ENCODE measurements around the gene SCYGR6. TPM values are rescaled to one million over a fixed set of nuclear protein-coding genes. Genes with fewer than 3 reads are reported as not detected.
"Not testable (repeated sequence)": the region's sequence is repeated elsewhere in the genome, so short reads cannot be mapped to it uniquely, and the experiment has no call there.

SCYGR6 gene, protein sequence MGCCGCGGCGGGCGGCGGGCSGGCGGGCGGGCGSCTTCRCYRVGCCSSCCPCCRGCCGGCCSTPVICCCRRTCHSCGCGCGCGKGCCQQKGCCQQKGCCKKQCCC
- not detected in 2 replicates for total RNA-seq

DNA sequence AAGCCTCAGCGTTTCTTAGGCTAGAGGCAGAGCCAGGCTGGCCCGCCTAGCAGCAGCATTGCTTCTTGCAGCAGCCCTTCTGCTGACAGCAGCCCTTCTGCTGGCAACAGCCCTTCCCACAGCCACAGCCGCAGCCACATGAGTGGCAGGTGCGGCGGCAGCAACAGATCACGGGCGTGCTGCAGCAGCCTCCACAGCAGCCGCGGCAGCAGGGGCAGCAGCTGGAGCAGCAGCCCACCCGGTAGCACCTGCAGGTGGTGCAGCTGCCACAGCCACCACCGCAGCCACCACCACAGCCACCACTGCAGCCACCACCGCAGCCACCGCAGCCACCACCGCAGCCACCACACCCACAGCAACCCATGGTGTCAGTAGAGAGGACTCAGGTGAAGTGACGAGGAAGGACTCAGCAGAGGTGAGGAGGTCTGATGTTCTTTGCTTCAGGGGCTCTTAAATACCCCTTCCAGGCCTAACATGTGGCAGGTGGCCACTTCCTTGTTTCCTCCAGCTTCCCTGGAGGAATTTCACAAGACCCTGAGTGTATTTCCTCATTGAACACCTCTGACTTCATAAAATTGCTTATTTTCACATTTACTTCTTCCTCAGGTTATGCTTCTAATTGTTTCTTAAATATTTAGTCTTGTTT lies at the start of gene SCYGR6:
SCYGR6 (minus strand) TSS at position 364 of the 646 bp plus-strand sequence; CDS start at position 364, 0 bp downstream.
- intact Hi-C loops (cut with micrococcal nuclease) = no loop called here

DNA sequence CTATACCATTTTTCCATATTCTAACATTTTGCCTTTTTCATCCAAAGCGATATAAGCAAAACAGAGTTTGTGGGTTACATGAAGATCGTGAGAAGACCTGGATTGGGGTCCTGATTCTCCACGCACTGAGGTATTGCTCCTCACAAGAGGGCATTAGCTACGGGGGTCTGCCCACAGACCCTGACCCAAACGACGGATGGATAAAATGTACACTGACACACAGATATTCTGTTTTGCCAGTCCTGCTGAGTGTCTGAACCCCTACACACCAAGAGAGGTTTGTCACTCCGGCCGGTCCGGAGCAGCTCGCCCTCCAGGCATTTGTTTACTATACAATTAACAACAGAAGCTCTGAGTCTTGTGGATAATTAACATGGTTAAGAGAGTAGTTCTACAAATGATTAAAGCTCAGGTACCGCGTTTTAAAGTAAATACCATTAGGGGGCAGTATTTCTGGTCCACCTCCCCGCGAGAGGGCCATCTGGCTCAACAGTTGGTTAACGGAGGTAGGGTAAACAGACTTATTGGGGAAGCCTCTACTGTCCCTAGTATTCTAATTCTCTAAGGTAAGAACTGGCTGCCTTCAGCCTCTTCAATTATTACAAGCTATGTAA lies 49.6 kb upstream of the SCYGR6 start:
- intact Hi-C loops (cut with micrococcal nuclease) = loop anchor here (1.0 kb wide), 1 partner anchor 88 kb away; no protein-coding TSS in a partner anchor

DNA sequence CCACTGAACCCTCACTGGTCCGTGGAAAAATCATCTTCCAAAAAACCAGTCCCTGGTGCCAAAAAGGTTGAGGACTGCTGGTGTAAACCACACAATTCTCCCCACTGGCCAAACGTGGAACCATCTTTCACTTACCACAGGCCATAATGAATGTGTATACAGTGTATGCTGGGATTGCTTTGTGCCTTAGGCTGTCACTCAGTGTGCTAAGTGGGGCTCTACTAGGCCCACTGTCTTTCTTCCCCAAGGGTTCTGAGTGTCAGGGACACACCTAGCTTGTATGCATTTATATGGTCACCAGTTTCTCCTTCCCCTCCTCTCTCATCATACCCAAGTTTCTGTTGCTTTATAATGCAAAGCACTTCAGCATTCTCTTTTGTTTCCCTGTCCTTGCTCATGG lies 48.4 kb upstream of the SCYGR6 start:
- intact Hi-C loops (cut with micrococcal nuclease) = no loop called here

DNA sequence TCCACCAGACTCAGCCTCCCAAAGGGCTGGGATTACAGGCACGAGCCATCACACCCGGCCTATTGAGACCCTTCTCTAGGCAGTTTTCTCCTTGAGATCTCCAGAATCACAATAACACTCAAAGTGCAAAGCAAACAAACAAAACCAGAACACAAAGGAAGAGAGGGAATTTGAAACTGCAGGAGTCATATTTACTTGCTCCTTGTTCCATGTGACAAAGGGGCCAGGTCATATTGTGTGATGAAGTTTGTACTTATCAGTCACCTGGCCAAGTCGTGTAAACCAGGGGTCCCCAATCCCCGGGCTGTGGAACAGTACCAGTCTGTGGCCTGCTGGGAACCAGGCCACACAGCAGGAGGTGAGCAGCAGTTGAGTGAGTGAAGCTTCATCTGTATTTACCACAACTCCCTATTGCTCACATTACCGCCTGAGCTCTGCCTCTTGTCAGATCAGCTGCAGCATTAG lies 47.7 kb upstream of the SCYGR6 start:
- intact Hi-C loops (cut with micrococcal nuclease) = no loop called here

DNA sequence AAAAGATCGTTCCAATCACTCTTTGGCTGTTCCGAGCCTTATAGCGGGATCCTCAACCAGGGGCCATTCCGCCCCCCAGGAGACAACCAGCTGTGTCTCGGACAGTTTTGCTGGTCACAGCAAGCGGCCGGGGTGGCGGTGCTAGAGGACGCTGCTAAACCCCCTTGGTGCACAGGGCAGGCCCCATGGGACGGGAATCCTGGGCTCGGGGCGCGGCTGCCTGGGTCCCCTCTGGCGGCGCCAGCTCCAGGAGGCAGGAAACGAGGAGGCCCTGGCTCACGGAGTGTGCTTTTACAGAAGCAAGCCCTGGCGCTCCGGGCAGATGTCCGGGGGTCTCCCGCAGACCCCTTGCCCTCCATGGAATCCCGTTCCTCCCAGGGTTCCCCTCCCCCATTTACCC lies 43.3 kb upstream of the SCYGR6 start:
- intact Hi-C loops (cut with micrococcal nuclease) = loop anchor here (2.0 to 5.0 kb wide), 3 partner anchors 295 to 406 kb away; partner anchors contain the start of gene AGFG1

DNA sequence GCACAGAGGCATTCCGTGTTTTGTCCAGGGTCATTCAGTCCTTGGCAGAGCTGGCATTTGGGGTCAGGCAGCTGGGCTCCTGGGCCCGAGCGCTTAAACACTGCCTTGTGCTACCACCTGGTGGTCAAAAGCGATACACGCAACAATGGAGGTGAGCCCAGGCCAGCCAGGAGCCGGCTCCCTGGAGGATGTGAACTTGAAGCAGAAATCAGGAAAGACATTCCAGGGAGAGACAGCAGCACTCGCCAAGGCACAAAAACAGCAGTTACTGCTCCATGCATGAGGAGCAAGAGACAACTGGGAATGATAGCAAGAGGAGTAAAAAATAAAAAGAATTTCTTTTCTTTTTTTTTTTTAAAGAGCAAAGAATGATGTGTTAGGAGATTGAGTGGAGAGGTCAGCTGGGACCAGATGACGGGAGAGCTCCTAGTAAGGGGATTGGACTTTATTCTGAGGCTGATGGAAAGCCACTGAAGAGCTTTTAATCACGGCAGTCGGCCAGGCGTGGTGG lies 41.9 kb upstream of the SCYGR6 start:
- intact Hi-C loops (cut with micrococcal nuclease) = loop anchor here (1.0 to 5.0 kb wide), 4 partner anchors 294 to 528 kb away; partner anchors contain the start of gene AGFG1

DNA sequence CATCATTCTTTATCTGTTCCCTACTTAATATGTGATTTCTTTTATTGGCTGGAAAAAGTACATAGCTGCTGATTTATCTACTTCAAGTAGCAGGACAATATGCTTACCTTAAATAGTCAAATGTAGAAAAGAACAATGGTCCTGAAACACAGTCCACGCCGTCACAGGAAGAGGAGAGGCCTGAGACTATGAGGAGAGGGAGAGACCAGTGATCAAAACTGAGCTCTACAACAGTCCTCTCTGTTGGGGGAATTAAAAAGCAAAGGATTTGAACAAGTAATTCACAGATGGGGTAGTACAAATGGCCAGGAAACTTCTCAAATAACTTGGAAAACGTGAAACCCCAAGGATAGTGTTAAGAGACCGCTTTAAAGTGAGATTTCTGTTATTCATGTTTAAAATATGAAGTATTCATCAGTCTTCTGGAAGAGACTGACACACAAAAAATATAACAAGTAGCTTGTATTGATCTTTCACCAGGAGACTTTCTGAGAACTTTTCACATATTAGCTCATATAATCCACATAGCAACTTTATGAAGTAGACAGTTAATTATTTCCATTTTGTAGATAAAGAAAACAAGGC lies 41.3 kb upstream of the SCYGR6 start:
- intact Hi-C loops (cut with micrococcal nuclease) = loop anchor here (1.0 to 5.0 kb wide), 4 partner anchors 293 to 528 kb away; partner anchors contain the start of gene AGFG1

DNA sequence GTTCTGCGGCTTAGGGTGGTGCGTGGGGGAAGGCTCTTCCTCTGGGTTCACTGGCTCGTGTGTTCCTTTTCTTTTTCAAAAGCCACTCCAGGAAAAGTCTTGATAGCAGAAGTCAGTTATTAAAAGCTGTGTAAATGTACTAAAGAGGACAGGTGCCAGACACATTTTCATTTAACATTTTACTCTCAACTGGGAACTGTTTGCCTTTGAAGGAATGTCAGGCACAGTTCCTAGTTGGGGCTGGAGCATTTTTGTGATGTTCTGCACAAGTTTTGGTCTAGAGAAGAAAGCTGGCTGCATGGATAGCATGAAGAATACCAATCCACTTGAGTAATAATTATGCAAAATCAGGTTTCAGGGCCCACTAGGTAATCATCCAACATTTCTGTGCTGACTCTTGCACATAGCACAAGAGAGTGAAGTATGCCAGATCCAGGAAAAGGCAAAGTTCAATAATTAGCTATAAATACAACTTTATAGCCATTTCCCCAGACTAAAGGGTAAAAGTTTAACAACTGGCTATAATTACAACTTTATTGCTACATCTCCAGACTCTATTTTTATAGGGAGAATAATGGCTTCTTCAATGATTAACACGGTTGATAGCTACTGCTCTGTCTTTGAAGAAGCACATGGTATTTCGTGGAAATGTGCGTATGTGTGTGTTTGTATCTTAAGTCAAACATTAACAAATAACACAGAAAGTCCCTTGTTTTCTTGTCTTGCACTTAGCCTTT lies 37.4 kb upstream of the SCYGR6 start:
- intact Hi-C loops (cut with micrococcal nuclease) = no loop called here

DNA sequence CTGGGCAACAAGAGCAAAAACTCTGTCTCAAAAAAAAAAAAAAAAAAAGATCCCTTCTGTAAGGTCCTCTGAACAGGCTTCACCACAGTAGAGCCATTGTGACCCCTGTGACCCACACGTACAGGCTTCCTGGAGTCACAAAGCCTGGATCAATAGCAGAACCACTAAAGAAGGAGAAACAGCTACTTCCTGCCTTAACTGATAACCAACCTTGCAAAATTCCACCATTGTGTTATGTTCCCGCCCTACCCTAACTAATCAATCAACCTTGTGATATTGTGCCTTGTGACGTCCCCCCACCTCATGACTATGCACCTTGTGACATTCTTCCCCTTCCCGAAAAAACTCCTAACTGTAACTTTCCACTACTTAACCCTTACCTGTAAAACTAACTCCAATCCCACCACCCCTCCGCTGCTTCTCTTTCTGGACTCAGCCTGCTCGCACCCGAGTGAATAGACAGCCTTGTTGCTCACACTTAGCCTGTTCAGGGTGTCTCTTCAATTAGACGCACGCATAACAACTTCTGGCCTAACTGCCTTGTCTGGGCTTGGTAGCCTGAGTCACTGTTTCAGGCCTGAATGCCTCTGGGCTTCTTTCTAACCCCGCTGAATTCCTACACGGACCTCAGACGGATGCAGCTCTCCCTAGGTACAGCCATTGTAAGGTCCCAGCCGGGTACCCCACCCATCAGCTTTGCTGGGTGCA lies 35.0 kb upstream of the SCYGR6 start:
- intact Hi-C loops (cut with micrococcal nuclease) = no loop called here

DNA sequence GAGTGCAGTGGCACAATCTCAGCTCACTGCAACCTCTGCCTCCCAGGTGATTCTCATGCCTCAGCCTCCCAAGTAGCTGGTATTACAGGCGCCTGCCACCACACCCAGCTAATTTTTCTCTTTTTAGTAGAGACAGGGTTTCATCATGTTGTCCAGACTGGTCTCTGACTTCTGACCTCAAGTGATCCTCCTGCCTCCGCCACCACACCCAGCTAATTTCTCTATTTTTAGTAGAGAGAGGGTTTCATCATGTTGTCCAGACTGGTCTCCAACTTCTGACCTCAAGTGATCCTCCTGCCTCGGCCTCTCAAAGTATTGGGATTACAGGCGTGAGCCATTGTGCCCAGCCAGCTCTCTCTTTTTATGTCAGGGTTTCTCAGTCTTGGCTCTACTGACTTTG lies 31.7 kb upstream of the SCYGR6 start:
- intact Hi-C loops (cut with micrococcal nuclease) = not testable (repeated sequence)

DNA sequence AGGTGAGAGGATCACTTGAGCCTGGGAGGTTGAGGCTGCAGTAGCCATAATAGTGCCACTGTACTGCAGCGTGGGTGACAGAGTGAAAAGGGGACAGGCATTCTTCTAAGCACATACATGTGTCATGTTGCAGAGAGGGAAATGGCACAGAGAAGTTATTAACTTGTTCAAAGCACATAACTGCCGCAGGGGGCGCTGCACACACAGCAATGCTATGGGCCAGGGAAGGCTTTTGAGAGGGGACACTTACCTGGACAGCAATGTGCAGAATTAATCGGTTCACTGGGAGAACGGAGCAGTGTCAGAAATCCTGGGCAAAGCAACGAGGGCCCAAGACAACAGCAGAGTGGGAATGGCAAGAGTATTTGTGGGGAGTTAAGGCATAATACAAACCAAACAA lies 23.5 kb upstream of the SCYGR6 start:
- intact Hi-C loops (cut with micrococcal nuclease) = no loop called here

DNA sequence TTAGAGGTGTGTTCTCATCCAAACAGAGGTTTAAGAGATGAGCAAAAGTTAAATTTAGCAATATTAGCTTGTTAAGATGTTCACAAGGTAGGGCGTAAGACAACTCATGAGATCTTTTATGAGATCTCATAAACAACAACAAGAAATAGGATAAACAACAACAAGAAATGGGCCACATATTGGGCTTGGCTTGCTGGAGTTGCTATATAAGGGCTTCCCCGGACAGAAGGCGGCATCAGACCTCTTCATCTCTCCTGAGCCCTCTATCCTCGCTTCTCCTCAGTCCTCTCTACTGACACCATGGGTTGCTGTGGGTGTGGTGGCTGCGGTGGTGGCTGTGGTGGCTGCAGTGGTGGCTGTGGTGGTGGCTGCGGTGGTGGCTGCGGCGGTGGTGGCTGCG lies 21.0 kb upstream of the SCYGR6 start, which contains the start of gene SCYGR8:
SCYGR8 (plus strand) TSS at position 301 of the 400 bp plus-strand sequence; CDS start at position 301, 0 bp downstream.
- intact Hi-C loops (cut with micrococcal nuclease) = no loop called here

DNA sequence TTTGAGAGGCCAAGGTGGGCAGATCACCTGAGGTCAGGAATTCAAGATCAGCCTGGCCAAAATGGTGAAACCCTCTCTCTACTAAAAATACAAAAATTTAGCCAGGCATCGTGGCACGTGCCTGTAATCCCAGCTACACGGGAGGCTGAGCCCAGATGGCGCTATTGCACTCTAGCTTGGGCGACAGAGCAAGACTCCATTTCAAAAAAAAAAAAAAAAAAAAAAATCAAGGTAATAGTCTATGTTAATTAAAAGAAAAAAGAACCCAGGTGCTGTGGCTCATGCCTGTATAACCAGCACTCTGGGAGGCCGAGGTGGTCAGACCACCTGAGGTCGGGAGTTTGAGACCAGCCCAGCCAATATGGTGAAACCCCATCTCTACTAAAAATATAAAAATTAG lies 16.1 kb upstream of the SCYGR6 start:
- intact Hi-C loops (cut with micrococcal nuclease) = not testable (repeated sequence)

DNA sequence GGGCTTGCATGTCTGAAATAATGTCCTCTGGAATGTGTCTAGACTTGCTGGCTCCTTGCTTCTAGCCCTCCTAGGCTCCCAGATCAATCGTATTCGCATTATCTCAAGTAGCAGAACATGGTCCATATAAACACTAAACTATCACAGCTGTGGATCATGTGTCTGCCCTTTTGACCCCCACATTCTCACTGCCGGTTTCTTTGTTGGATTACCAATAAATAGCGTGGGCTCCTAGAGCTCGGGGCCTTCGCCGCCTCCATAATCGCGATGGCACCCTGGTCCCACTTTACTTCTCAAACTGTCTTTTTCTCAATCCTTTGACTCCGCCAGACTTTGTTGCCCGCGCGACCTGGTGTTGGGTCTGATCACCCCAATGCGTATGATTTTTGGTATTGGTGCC lies 14.8 kb upstream of the SCYGR6 start:
- intact Hi-C loops (cut with micrococcal nuclease) = no loop called here

DNA sequence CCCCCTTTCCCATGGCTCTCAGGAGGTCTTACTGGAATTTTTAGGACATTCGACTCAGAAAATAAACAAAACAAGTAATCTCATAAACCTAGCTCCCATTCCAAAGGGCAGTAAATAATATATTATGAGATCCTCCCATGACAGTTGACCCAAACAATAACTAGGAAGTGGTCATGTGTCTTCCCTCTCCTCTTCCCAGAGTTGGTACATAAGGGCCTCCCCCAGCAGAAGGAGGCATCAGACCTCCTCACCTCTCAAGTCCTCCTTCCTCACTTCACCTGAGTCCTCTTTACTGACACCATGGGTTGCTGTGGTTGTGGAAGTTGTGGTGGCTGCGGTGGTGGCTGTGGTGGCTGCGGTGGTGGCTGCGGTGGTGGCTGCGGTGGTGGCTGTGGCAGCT lies 3.5 kb upstream of the SCYGR6 start, which contains the start of gene SCYGR7:
SCYGR7 (plus strand) TSS at position 301 of the 400 bp plus-strand sequence; CDS start at position 301, 0 bp downstream.
- intact Hi-C loops (cut with micrococcal nuclease) = no loop called here

DNA sequence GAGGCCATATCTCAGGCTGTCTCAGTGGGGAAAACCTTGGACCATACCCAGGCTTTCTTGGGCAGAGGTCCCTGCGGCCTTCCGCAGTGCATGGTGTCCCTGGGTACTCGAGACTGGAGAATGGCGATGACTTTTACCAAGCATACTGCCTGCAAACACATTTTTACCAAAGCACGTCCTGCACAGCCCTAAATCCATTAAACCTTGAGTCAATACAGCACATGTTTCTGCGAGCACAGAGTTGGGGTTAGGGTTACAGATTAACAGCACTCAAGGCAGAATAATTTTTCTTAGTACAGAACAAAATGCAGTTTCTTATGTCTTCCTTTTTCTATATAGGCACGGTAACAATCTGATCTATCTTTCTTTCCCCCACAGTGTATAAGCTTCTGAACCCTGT lies 1.7 kb downstream of the SCYGR6 start:
- intact Hi-C loops (cut with micrococcal nuclease) = not testable (repeated sequence)

DNA sequence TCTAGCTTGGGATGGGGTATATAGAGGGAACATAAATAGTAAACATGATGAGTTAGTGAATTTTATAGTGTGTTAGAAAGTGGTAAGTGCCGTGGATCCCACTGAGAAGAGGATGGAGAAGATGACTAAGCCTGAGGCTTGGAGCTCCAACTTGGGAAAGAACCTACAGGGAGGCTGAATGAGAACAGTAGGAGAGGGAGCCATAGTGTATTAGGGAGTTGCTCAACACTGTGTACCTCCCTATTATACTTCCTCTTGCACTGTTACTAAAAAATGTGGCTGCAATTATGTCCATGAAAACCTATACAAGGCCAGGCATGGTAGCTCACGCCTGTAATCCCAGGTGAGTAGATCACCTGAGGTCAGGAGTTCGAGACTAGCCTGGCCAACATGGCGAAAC lies 3.9 kb downstream of the SCYGR6 start:
- intact Hi-C loops (cut with micrococcal nuclease) = no loop called here

DNA sequence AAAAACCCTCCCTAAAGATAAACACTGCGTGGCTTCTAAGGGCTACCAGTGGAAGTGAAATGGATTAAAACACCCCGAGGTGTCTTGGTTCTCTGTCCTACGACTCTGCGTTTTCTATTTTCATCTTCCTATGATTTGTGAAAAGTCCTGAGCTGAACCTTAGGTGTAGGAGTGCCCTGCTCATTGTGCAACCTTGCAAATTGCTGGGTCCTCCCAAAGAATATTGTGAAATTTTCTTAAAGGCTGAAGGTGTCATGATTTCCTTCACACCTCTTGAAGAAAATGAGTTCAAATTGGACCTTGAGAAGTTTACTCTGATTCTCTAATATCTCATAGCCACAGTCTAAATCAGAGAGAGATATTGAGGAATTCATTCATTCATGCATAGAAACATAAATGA lies 4.9 kb downstream of the SCYGR6 start:
- intact Hi-C loops (cut with micrococcal nuclease) = no loop called here

DNA sequence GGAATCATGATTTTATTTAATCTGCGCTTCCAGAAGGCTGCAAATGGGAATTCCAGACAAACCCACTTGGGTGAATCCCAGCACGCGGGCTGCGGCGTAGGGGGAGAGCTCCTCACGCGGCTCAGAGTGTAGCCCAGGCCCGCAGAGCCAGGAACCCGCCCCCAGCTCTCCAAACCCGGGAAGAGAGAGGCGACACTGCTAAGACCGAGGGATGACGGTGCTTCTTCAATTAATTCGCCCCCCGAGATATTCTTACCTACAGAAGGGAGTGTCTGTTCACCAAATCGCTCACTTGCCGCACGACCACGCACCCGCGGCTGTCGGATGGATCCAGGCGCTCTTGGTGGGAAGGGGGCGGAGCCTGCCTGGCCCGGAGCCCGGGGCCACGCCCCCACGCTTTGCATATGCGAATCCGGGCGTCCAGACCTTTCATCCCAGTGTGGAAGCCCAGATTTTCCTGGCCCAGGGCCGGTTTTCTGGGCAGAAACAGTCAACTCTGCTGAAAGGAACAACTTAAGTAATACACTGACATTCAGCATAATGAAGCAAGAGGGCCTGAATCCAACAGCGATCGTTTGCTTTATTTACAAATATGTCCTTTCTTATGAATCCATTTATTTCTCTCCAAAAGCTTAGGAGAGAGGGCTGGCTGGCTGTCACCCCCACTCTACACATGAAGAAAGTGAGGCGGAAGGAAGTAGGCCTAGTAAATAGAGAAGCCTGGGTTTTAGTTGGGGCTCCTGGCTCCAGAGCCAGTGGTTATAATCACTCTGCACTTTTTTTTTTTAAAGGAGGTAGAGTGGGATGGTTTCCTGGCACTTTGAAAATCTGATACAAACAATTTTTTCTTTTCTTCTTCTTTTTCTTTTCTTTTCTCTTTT lies 6.6 kb downstream of the SCYGR6 start, which contains the start of gene SLC19A3:
SLC19A3 (minus strand) TSS at position 342 of the 881 bp plus-strand sequence. CDS start 15,710 bp downstream, outside the sequence.
- intact Hi-C loops (cut with micrococcal nuclease) = no loop called here

Measured in T-helper 1 cell treated with Interleukin-12 subunit alpha and Interleukin-12 subunit beta and Interleukin-4 antibody, amounts not matched to agents 30 ng/mL and 1 ng/mL, for 36 hours (primary cell).